ENCODE data around the gene CNTN6. TPM values are rescaled to one million over a fixed set of nuclear protein-coding genes. Genes with fewer than 3 reads are reported as not detected.
"Not testable (repeated sequence)": the region's sequence is repeated elsewhere in the genome, so short reads cannot be mapped to it uniquely, and the experiment has no call there.

CNTN6 gene
- total and polyA plus RNA-seq, 2 of the 13 experiments (the other 11 are each of a cell fraction or from before 2014, with no cell fraction given): not detected

DNA sequence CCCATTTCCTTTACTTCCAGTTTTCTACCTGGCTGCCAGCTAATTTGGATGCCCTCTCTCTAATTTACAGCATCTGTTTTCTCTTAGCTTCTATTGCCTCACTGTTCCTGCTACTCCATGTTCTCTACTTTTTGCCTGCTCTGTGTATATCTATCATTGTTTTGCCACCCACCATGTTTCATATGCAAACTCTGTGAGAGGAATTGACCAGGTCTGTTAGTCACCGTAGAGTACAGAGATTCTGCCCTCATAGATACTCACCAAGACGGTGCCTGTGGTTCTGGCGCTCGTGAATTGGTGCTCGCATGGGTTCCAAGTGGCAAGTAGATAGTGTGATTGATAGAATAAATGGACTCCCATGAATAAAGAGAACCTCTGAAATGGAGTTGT is 288.8 kb downstream of the CNTN6 start:
- Histone ChIP-seq H3K9ac (ENCODE audit: insufficient read depth, low read depth, low read length) (no peak overlapping the region), H3K4me1 (ENCODE audit: insufficient read depth, low read length) (no peaks in the 10 kb centered on the region), H3K79me2 (ENCODE audit: insufficient read depth, low read length) (no peaks in the 10 kb centered on the region), H3K36me3 (replicated peaks in 1 of 2; ENCODE audit: control insufficient read depth in 1 of 2, insufficient read depth in 2 of 2, low read length in 2 of 2) (no peaks in the 10 kb centered on the region), H3K9me3 (ENCODE audit: low read length) (peaks cover 91% of the 10 kb centered on the region), H3K4me3 (replicated peaks in 1 of 3; ENCODE audit: insufficient read depth in 1 of 3, low read depth in 2 of 3, low read length in 3 of 3) (no peak overlapping the region), H3K27me3 (ENCODE audit: control insufficient read depth in 1 of 2, insufficient read depth in 2 of 2, low read length in 2 of 2) (no peaks in the 10 kb centered on the region), H3K4me2 (ENCODE audit: low read depth, low read length) (no peak overlapping the region), H2AFZ (ENCODE audit: low read length) (no peak overlapping the region), H4K20me1 (ENCODE audit: insufficient read depth, low read length) (no peaks in the 10 kb centered on the region), H3K27ac (ENCODE audit: extremely low read length, insufficient read depth, low read length) (no peak overlapping the region)
- in situ Hi-C loops (cut with HindIII; ENCODE audit: extremely low pct_ligation_motif_present, low pct_unique_long_range_greater_than_20kb) (no loop called here), intact Hi-C loops (cut with micrococcal nuclease; ENCODE audit: unreplicated experiment) (no loop called here)
- 1% methylated on average over 5 of the region's 5 CpGs for WGBS (ENCODE audit: low lambda C conversion rate)
- TF ChIP-seq PRMT3 (CRISPR knock-in tag; IDR thresholded peaks at IDR 0.05; ENCODE audit: borderline replicate concordance, low read depth) (no peak), ZFAT (CRISPR knock-in tag; conservative IDR thresholded peaks at IDR 0.05) (no peak), ZFP90 (CRISPR knock-in tag; IDR thresholded peaks at IDR 0.05; ENCODE audit: borderline replicate concordance) (no peak), KLF15 (CRISPR knock-in tag; IDR thresholded peaks at IDR 0.05; ENCODE audit: borderline replicate concordance) (no peak), KLF12 (CRISPR knock-in tag; IDR thresholded peaks at IDR 0.05; ENCODE audit: borderline replicate concordance) (no peak), THAP11 (CRISPR knock-in tag; IDR thresholded peaks at IDR 0.05) (no peak), SALL1 (CRISPR knock-in tag; IDR thresholded peaks at IDR 0.05) (no peak), CREB1 (IDR thresholded peaks at IDR 0.05) (no peak), CREB1 (CRISPR knock-in tag; IDR thresholded peaks at IDR 0.05) (no peak)
- ChIA-PET CTCF (ENCODE audit: low intra/inter-chr PET ratio, low total read pairs) (no interaction called here), POLR2A (no interaction called here)
- no TSS peak for BruUV-seq (replicated peaks)
- no peak for FAIRE-seq
- no peak for DNase-seq (ENCODE audit: low spot score)
- no peak for ATAC-seq

DNA sequence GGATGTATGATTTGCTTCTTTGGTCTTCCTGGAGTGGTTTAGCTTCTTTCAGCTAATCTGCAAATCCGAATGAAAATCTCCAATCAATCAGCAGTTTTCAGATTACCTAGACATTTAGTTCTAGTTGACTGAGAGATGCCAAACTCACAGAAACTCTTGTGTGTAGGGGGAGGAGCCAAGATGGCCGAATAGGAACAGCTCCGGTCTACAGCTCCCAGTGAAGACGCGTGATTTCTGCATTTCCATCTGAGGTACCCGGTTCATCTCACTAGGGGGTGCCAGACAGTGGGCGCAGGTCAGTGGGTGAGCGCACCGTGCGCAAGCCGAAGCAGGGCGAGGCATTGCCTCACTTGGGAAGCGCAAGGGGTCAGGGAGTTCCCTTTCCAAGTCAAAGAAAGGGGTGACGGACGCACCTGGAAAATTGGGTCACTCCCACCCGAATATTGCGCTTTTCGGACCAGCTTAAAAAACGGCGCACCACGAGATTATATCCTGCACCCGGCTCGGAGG is 294.6 kb downstream of the CNTN6 start:
- BruUV-seq (replicated peaks); H3K27me3 ChIP-seq (ENCODE audit: control insufficient read depth in 1 of 2, insufficient read depth in 2 of 2, low read length in 2 of 2); in situ Hi-C loops (cut with HindIII; ENCODE audit: extremely low pct_ligation_motif_present, low pct_unique_long_range_greater_than_20kb); H3K4me3 ChIP-seq (replicated peaks in 1 of 3; ENCODE audit: insufficient read depth in 1 of 3, low read depth in 2 of 3, low read length in 3 of 3); H3K9ac ChIP-seq (ENCODE audit: insufficient read depth, low read depth, low read length); CTCF ChIA-PET (ENCODE audit: low intra/inter-chr PET ratio, low total read pairs); H3K36me3 ChIP-seq (replicated peaks in 1 of 2; ENCODE audit: control insufficient read depth in 1 of 2, insufficient read depth in 2 of 2, low read length in 2 of 2); POLR2A ChIA-PET; H3K4me2 ChIP-seq (ENCODE audit: low read depth, low read length); H3K27ac ChIP-seq (ENCODE audit: extremely low read length, insufficient read depth, low read length); H4K20me1 ChIP-seq (ENCODE audit: insufficient read depth, low read length); H3K4me1 ChIP-seq (ENCODE audit: insufficient read depth, low read length); ATAC-seq; intact Hi-C loops (cut with micrococcal nuclease; ENCODE audit: unreplicated experiment); H2AFZ ChIP-seq (ENCODE audit: low read length); FAIRE-seq; DNase-seq (ENCODE audit: low spot score); H3K79me2 ChIP-seq (ENCODE audit: insufficient read depth, low read length): not testable (repeated sequence)
- peaks cover 44% of the 10 kb centered on the region for H3K9me3 ChIP-seq (ENCODE audit: low read length)
- WGBS (ENCODE audit: low lambda C conversion rate): 57% methylated on average over 21 of the region's 23 CpGs
